ENCODE measurements around the gene MRGPRX2.

Gene MRGPRX2

GRCh38 chr11:19075636-19076035 lies 15.1 kb upstream of the MRGPRX2 start:
- DNase-seq (ENCODE audit: low read depth): no peak

- DNase-seq (ENCODE audit: low read depth): no peak
Measured at GRCh38 chr11:19073454-19074415, 13.2 kb upstream of the MRGPRX2 start.

- DNase-seq (ENCODE audit: low read depth): no peak
Measured at GRCh38 chr11:19072464-19072863, 11.9 kb upstream of the MRGPRX2 start.

GRCh38 chr11:19071255-19071654 lies 10.7 kb upstream of the MRGPRX2 start:
- peak; percentile 77 for DNase-seq (ENCODE audit: low read depth)

GRCh38 chr11:19059833-19060232 lies 684 bp downstream of the MRGPRX2 start:
- DNase-seq (ENCODE audit: low read depth): no peak

- no peak for DNase-seq (ENCODE audit: low read depth)
Measured at GRCh38 chr11:19055905-19056304, 4.6 kb downstream of the MRGPRX2 start.

- no peak for DNase-seq (ENCODE audit: low read depth)
Measured at GRCh38 chr11:19055016-19055415, 5.5 kb downstream of the MRGPRX2 start.

- no peak for DNase-seq (ENCODE audit: low read depth)
Measured at GRCh38 chr11:19053909-19054308, 6.6 kb downstream of the MRGPRX2 start.

- no peak for DNase-seq (ENCODE audit: low read depth)
Measured at GRCh38 chr11:19050281-19050680, 10.2 kb downstream of the MRGPRX2 start.

- no peak for DNase-seq (ENCODE audit: low read depth)
Measured at GRCh38 chr11:19049351-19049750, 11.2 kb downstream of the MRGPRX2 start.

GRCh38 chr11:19040051-19040450 lies 20.5 kb downstream of the MRGPRX2 start:
- no peak for DNase-seq (ENCODE audit: low read depth)

GRCh38 chr11:19039409-19039808 lies 21.1 kb downstream of the MRGPRX2 start:
- DNase-seq (ENCODE audit: low read depth): no peak

GRCh38 chr11:19032990-19033389 lies 27.5 kb downstream of the MRGPRX2 start:
- no peak for DNase-seq (ENCODE audit: low read depth)

- DNase-seq (ENCODE audit: low read depth): peak; percentile 44
Measured at GRCh38 chr11:19027829-19028595, 32.5 kb downstream of the MRGPRX2 start.

GRCh38 chr11:19026862-19027261 lies 33.7 kb downstream of the MRGPRX2 start:
- no peak for DNase-seq (ENCODE audit: low read depth)

- DNase-seq (ENCODE audit: low read depth): no peak
Measured at GRCh38 chr11:19025481-19026406, 34.8 kb downstream of the MRGPRX2 start.

GRCh38 chr11:19020831-19021230 lies 39.7 kb downstream of the MRGPRX2 start:
- no peak for DNase-seq (ENCODE audit: low read depth)

- DNase-seq (ENCODE audit: low read depth): no peak
Measured at GRCh38 chr11:19018901-19019300, 41.6 kb downstream of the MRGPRX2 start.

- no peak for DNase-seq (ENCODE audit: low read depth)
Measured at GRCh38 chr11:19013181-19013857, 47.2 kb downstream of the MRGPRX2 start.

GRCh38 chr11:19012636-19013035 lies 47.9 kb downstream of the MRGPRX2 start:
- DNase-seq (ENCODE audit: low read depth): no peak
